Ramos (cell line): ENCODE results near the gene NEDD9.

Experiments used
- in situ Hi-C: fragments of 300-500 bp; cut with MboI; formaldehyde crosslinking; loops from one replicate; pipeline ENCODE4 v1.14.3; 2022; ENCODE audit warnings: low sequenced_read_pairs; ENCODE audit not compliant: unreplicated experiment

Gene NEDD9

DNA sequence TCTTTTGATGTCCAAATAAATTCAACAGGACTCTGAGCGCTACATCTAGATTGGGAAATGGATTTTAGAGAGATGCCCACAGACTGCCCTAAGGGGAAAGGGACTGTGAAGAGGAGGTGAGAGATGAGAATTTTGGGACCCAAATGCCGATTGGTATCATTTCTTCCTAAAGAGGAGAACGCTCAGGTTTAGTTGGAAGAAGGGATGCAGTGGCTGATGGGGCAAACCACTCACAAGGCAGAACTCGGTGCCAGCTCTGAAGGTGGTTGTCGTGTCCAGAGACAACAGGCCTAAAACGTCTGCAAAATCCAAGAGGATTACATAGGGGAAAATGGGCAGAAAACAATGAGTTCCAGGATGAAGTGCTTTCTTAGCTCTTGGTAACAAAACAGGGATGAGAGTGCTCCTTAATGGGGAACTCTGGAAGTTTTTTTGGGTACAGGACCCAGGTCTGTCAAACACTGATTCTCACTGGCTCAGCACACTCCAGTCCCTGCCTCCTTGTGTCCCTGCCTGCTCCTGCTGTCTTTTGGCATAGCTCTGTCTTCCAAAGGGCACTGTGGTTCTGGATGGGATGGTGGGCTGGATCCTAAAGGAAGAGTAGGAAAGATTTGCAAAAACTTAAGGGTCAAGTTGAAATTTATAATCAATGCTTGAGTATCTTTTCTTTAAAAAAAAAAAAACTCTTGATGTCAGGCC is 29.0 kb downstream of the NEDD9 start:
- in situ Hi-C loops = no loop called here

DNA sequence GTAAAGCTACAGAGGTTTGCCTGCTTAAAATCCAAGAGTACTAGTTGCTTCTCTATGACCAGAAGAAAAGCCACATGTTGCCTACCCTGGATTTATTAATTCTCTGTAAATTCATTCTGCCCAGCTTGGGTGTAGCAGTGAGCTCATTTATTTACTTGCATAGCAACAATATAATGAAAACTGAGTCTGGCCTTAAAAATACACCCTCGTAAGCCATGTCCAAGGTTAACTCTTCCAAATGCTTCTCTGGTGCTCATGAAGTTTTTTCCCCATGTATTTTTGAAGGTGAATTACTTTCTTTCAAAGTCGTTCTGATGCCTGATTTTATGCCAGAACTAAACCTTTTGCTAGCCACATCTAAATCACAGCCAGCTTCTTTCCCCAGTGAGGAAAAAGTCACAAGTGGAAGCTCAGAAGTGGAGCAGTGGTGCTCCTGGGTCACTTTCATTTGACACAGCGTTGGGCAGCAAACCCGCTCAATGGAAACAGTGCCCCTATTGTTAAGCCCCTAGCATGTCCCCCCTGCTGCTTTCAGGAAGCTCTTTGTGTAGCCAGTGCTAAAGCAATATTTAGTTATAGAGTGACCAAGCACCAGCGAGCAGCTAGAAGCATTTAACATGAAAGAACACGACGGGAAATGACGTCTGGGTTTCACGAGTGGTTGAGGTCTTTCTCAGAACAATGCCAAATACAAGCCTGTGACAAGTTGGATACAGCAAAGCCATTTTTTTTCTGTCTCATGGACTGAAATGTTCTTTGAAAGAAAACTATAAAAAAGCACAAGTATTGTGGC is 29.8 kb downstream of the NEDD9 start:
- in situ Hi-C loops = no loop called here

DNA sequence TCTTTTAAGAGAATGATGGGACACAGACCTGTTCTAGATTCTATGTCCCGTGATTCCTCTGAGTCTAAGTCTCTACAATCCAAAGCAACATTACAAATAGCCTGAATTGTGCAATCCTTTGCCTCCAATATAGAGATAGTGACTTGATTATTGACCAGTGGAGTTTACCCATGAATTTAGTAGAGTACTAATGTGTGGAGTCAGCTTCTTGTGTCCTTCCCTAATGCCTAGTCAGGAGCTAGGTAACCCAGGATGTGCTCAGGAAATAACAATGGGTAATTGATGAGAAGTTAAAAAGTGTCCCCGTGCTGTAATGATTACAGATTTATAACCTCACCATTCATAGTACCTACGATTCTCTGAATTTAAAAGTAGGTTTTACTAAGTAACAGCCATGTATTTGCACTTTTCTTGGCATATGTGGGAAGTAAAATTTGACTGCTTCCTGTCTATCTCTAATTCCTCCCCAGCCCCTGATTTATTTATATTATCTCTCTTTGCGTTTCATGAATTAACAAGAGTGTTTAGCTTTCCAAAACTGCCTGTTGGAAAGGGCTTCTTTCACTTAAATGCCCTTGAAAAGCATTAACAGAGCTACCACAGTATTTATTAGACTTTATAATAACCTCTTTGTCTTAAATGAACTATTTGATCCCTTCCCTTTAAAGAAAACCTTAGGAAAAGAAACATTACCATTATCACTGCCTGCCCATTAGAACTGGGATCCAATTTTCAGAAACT is 30.5 kb downstream of the NEDD9 start:
- in situ Hi-C loops = no loop called here

- in situ Hi-C loops = no loop called here
Measured at GRCh38 chr6:11201015-11201414, 31.5 kb downstream of the NEDD9 start.

- in situ Hi-C loops = no loop called here
Measured at GRCh38 chr6:11200356-11200755, 32.1 kb downstream of the NEDD9 start.

DNA sequence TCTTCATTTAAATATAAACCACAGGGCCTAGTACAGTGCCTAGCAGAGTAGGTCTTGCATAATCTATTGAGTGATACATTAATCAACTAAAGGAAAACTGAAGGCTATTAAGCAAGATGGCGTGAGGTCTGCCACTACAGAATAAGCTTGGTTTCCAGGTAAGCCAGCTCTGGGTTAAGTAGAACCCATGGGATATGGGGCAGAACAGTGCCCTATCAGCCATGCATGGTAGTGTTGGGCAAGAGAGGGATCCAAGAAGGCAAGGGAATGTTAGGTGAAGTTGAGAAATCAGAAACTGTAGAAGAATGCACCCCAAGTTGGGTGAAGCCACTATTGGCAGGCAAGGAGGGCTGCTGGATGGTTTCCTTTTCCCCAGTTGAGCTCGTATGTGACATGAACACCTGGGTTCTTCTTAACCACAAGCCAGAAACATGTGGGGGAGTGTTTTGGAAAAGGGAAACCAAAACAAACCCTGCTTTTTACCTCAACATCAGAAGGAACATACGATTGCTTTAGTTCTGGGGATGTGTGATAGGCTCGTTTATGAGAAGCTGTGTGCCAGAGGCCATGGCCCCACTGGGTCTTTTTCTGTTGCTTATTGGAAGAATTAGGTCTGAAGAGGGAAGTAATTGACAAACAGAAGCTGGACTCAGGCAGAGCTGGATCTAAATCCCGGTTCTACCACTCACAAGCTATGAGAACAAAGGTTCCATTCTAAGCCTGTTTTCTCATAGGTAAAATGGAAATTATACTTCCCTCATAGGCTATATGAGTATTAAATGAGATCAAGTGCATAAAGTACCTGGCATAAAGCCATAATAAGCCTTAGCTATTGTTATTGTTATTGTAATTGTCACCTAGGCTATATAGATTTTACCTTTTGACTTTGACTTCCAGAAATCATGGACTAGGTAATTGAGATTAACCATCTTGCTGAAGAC is 33.5 kb downstream of the NEDD9 start:
- in situ Hi-C loops = no loop called here

GRCh38 chr6:11197850-11198249 is 34.6 kb downstream of the NEDD9 start:
- in situ Hi-C loops = no loop called here

GRCh38 chr6:11197175-11197536 is 35.3 kb downstream of the NEDD9 start:
- in situ Hi-C loops = no loop called here

- in situ Hi-C loops = no loop called here
Measured at GRCh38 chr6:11196511-11197174, 35.8 kb downstream of the NEDD9 start.

- in situ Hi-C loops = no loop called here
Measured at GRCh38 chr6:11194356-11195218, 37.9 kb downstream of the NEDD9 start.

GRCh38 chr6:11193434-11193833 is 39.0 kb downstream of the NEDD9 start:
- in situ Hi-C loops = no loop called here

DNA sequence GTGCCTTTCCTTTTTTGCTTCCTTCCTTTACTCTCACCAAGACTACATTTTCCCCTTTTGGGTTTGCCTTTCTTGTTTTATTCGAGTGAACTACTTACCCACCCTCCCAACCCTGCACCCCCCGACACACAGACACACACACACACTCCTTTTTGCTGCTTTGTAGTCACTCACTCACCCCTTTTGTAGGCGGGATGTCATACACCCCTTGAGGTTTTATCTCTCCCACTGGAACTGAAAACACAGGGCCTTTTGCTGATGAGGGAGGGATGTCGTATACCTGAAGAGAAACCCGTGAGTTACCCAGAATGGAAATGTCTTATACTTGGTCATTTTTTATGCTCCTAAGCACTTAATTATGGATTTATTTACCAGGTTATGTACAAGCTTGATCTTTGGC is 40.3 kb downstream of the NEDD9 start:
- in situ Hi-C loops = no loop called here

DNA sequence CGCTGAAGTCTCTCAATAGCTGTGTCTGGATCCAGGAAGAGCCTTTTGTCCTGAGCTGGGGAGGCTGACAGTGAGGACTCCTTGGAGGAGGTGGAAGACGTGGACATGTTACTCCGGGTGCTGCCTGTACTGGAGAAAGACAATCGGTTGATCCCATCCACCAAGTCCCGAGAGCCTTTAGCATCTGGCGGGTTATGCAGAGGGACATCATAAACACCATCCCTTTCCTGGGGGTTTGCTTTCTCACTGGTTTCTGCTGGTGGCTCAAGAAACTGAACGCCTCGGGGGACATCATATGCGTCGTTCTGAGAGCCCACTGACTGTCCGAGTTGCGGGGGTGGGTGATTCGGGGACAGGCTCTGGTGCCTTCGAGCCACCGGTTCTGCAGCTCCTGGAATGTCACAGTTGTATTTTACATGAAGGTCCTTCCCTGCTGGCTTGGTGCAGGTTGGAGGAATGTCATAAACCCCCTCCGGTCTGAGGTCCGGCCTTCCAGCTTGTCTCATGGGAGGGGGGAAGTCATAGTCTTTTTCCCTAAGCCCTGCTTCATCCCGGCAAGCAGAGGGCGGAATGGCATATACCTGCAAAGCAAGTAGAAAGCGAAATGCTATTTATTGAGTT is 41.7 kb downstream of the NEDD9 start:
- in situ Hi-C loops = no loop called here

DNA sequence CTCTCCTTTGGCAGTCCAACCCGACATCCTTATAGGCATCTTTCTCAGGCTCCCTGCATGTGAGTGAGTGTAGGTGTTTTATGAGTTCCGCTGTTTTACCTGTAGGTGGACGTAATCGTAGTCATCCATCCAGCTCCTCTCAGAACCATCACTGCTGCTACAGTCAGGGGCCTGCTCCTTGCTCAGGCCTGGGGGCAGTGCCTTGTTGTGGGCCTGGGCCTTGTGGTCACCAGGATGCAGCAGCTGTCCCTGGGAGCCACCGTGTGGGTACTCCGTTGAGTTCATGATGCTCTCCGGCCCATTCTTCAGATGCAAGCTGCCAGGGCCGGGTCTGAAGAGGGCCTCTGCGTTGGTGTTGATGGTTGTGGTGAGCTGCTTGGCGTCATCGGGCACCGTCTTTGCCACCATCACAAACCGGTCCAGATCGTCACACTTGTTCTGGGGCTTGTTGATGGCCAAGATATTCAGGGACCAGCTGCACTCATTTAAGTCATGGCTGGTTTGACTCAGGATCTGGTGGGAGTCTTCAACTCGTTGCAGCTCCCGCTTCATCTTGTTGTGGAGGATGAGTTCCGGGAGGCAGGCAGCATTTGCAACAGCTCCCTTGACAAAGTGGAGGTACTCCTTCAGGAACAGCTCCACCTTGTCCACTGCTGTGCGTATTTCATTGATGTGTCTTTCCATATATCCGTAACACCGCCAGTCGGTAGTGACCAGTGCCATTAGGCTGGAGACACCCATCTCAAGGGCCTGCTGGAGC is 42.4 kb downstream of the NEDD9 start:
- in situ Hi-C loops = no loop called here

DNA sequence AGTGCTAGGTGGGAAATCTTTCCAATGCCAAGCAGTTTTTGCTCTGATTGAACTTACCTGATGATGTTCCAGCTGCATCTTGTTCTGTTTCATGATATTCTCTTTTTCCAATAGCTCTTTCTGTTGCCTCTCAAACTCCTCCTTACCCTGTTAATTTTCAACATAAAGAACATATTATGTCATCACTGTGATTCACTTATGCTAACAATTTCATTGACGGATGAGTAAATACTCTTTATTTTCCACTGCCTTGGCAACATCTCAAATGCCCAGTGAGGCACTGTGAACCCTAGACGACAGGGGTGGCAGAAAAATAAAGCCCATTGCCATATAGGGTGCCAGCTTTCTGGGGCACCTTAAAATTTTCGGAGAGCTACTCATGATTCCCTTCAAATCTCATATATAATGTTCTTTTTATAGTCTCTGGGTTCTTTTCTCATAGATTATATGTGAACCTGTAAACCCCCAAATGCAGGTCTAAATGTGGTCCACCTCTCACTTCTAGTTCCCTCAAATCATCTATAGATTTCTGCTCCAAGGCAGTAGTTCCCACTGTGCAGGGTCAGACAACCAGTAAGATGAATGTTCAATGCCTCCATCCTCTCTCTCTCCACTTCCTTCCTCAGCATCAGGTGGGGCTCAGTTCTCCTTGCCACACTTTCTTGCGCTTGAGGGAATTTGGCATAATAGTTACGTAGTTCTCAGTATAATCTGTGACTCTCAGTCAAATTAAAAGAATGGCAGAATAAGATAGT is 44.1 kb downstream of the NEDD9 start:
- in situ Hi-C loops = no loop called here

- in situ Hi-C loops = no loop called here
Measured at GRCh38 chr6:11187301-11187700, 45.2 kb downstream of the NEDD9 start.
